GM23338 (cell line): ENCODE data around the gene FAM98C.

Experiments used
- CREB1 ChIP-seq: fragments of 250-450 bp; sonication (Bioruptor Pico); IDR thresholded peaks from 2 replicates; pipeline ENCODE4 v1.5.0; 2020; ENCODE audit warnings: low read depth, mild to moderate bottlenecking, moderate library complexity
- EZH2 ChIP-seq: fragments of 200-600 bp; sonication (generic); IDR thresholded peaks from one replicate; pipeline ENCODE4 v1.8.0; 2017; ENCODE audit warnings: antibody characterized with exemption, mild to moderate bottlenecking, low read depth; ENCODE audit not compliant: unreplicated experiment
- EZH2phosphoT487 ChIP-seq: fragments of 200-600 bp; sonication (generic); IDR thresholded peaks from one replicate; pipeline ENCODE4 v1.8.1; 2018; ENCODE audit warnings: antibody characterized with exemption; ENCODE audit not compliant: unreplicated experiment
- JUNB ChIP-seq: IDR thresholded peaks from one replicate; pipeline ENCODE4 v1.6.1; 2016; ENCODE audit warnings: antibody characterized with exemption; ENCODE audit not compliant: unreplicated experiment
- NANOG ChIP-seq: IDR thresholded peaks from 2 replicates; pipeline ENCODE4 v1.6.1; 2016; ENCODE audit warnings: antibody characterized with exemption, borderline replicate concordance
- POLR2AphosphoS5 ChIP-seq: IDR thresholded peaks from 2 replicates; pipeline ENCODE4 v1.6.1; 2016; ENCODE audit warnings: antibody characterized with exemption, low read depth
- STAT1 ChIP-seq: IDR thresholded peaks from one replicate; pipeline ENCODE4 v1.6.1; 2016; ENCODE audit warnings: antibody characterized with exemption; ENCODE audit not compliant: unreplicated experiment
- ZNF331 ChIP-seq: fragments of 250-450 bp; sonication (Bioruptor Pico); IDR thresholded peaks from 2 replicates; pipeline ENCODE4 v1.5.0; 2020; ENCODE audit warnings: low read depth, mild to moderate bottlenecking, moderate library complexity
- TF ChIP-seq, protein P1 (sequence below), 2 experiments: fragments of 200-600 bp in 1 of 2; sonication (generic) in 1 of 2; conservative IDR thresholded peaks; 2 replicates each; pipeline versions ENCODE4 v1.5.1 to v1.6.1; 2016 to 2017; ENCODE audit warnings: antibody characterized with exemption in 2 of 2, low read depth in 2 of 2, mild to moderate bottlenecking in 2 of 2, moderate library complexity in 1 of 2
- TF ChIP-seq, protein P2 (sequence below): IDR thresholded peaks from one replicate; pipeline ENCODE4 v1.6.1; 2018; ENCODE audit warnings: antibody characterized with exemption; ENCODE audit not compliant: unreplicated experiment

DNA sequence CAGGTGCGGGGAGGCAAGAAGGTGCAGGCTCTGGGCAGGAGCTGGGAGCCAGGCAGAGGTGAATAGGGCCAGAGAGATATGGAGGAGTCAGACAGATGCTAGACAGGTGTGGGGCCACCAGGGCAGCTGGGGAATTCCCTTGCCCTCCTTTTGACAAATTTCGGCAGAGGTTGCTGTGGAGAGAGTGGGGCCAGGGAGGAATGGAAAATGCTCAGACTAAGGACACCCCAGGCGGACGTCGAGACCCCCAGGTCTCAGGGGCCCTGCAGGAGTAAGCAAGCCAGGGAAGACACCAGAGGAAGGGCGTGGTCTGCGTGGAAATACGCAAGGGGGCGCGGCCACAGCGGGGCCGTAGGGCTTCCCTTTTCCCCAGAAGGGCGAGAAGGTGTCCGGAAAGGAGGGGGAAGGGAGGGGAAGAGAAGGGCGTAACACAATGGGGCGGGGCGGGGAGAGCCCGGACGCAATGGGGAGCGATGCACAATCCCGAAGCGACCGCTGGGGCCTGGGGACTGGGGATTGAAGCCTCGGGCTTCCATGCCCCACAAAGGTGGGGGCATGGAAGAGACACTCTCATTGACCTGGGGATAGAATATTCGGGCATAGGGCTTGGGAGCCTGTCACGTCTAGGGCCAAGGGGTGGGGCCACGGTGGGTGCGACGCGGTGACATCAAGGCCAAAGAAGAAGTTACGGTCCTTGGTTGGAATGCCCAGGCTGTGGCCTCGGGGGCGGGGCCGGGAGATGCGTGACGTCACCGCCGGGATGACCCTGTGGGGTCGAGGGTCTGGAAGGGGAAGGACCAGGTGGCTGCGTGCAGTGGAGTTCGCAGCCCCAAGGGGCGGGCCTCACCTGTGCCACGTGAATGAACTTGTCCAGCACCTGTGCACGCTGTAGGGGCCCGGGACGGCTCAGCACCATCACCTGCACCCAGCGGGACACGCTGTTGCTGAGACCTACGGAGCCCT, 14.9 kb downstream of the FAM98C start:
- TF ChIP-seq, protein P1, sequence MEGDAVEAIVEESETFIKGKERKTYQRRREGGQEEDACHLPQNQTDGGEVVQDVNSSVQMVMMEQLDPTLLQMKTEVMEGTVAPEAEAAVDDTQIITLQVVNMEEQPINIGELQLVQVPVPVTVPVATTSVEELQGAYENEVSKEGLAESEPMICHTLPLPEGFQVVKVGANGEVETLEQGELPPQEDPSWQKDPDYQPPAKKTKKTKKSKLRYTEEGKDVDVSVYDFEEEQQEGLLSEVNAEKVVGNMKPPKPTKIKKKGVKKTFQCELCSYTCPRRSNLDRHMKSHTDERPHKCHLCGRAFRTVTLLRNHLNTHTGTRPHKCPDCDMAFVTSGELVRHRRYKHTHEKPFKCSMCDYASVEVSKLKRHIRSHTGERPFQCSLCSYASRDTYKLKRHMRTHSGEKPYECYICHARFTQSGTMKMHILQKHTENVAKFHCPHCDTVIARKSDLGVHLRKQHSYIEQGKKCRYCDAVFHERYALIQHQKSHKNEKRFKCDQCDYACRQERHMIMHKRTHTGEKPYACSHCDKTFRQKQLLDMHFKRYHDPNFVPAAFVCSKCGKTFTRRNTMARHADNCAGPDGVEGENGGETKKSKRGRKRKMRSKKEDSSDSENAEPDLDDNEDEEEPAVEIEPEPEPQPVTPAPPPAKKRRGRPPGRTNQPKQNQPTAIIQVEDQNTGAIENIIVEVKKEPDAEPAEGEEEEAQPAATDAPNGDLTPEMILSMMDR (conservative IDR thresholded peaks at IDR 0.05; ENCODE audit: low read depth in 2 of 2): 0 out of 4 replicates have a peak, but pooled peaks have one; percentile 8 to 17
- TF ChIP-seq JUNB: no peak
- TF ChIP-seq EZH2: no peak
- TF ChIP-seq EZH2phosphoT487: no peak
- TF ChIP-seq, protein P2, sequence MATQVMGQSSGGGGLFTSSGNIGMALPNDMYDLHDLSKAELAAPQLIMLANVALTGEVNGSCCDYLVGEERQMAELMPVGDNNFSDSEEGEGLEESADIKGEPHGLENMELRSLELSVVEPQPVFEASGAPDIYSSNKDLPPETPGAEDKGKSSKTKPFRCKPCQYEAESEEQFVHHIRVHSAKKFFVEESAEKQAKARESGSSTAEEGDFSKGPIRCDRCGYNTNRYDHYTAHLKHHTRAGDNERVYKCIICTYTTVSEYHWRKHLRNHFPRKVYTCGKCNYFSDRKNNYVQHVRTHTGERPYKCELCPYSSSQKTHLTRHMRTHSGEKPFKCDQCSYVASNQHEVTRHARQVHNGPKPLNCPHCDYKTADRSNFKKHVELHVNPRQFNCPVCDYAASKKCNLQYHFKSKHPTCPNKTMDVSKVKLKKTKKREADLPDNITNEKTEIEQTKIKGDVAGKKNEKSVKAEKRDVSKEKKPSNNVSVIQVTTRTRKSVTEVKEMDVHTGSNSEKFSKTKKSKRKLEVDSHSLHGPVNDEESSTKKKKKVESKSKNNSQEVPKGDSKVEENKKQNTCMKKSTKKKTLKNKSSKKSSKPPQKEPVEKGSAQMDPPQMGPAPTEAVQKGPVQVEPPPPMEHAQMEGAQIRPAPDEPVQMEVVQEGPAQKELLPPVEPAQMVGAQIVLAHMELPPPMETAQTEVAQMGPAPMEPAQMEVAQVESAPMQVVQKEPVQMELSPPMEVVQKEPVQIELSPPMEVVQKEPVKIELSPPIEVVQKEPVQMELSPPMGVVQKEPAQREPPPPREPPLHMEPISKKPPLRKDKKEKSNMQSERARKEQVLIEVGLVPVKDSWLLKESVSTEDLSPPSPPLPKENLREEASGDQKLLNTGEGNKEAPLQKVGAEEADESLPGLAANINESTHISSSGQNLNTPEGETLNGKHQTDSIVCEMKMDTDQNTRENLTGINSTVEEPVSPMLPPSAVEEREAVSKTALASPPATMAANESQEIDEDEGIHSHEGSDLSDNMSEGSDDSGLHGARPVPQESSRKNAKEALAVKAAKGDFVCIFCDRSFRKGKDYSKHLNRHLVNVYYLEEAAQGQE: no peak
- TF ChIP-seq CREB1 (CRISPR knock-in tag): peak; percentile 97
- no peak for TF ChIP-seq NANOG
- TF ChIP-seq POLR2AphosphoS5: peak; percentile 65
- TF ChIP-seq STAT1: no peak
- no peak for TF ChIP-seq ZNF331 (CRISPR knock-in tag)
